GM21717 (cell line): ENCODE results near the gene ITGAL.

Experiments
- ATAC-seq: cut with Tn5 transposase; IDR thresholded peaks from one replicate; pipeline ENCODE4 v1.9.1; 2021; ENCODE audit warnings: mild to moderate bottlenecking, moderate library complexity; ENCODE audit not compliant: unreplicated experiment

ITGAL gene

GRCh38 chr16:30567160-30567990 lies 94.8 kb downstream of the ITGAL start:
- no peak for ATAC-seq

- no peak for ATAC-seq
Measured at GRCh38 chr16:30567991-30568638, 95.6 kb downstream of the ITGAL start.

- ATAC-seq: no peak
Measured at GRCh38 chr16:30569281-30569680, 96.7 kb downstream of the ITGAL start.

- no peak for ATAC-seq
Measured at GRCh38 chr16:30569746-30570635, 97.4 kb downstream of the ITGAL start.

GRCh38 chr16:30570636-30571444 lies 98.3 kb downstream of the ITGAL start:
- peak; percentile 2 for ATAC-seq

- peak; percentile 63 for ATAC-seq
Measured at GRCh38 chr16:30571445-30572322, 99.1 kb downstream of the ITGAL start, which contains the start of gene ZNF688. TSS of gene ZNF688 (minus strand) at chr16:30571714. CDS start at chr16:30571629, 85 bp downstream.
